Measurements from ENCODE around the gene STARD13.

STARD13 gene

GRCh38 chr13:33110713-33111413 lies 174.7 kb downstream of the STARD13 start:
- peak in 1 of 2 donors; percentile 16 for DNase-seq

GRCh38 chr13:33110386-33110712 lies 175.2 kb downstream of the STARD13 start:
- DNase-seq: no peak

DNA sequence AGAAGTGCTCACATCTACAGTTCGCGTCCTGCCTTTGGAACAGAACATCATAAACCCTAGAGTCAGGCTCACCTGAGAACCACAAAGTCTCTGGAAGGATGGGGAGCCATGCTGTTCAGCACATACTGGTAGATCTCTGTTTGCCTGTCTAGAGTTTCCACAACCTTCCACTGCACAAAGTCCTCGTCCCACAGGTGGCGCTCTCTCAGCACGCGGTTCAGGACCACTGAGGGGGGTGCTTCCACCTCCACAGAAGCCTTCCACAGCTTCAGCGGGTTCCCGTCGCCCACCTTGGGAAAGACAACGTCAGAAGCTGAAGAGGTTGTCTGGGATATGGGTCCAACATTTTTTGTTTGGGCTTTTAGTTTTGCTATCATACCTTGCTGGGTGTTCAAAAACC lies 175.8 kb downstream of the STARD13 start:
- DNase-seq: no peak

DNA sequence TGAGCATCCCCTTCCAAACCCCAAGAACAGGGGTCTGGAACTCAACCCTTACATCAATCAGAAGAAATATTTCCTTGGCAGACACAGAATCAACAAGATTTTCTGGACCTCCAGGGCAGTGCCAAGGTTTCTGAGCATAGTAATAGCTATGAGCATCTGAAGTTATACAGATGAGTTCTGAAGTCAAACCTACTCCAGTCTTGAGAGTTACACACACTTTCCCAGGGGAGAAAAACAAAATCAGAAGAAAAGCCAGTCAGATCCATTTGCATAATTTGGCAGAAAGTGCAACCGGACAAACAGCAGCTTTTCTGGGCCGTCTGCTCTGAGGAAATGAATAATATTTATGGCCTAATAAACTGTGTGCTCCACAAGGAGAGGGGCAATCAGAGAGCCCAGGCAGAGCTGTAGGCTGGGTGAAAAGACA lies 176.3 kb downstream of the STARD13 start:
- no peak for DNase-seq

DNA sequence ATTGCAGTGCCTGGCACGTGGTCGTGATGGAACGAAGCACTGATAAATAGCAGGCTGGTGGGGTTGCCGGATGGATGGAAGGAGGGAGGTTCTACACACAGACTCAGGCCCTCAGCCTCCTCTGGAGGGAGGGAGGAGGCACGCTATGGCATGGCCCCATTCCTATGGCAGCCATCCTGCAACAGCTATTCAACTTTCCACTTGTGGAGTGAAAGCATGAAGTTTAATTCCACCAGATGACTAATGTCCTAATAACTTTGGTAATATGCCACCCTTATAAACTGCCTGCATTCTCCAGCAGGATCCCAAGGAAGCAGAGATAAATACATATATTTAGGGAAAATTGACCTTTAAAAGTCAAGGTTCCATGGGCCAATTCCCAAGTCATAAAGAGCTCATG lies 176.9 kb downstream of the STARD13 start:
- DNase-seq: no peak

DNA sequence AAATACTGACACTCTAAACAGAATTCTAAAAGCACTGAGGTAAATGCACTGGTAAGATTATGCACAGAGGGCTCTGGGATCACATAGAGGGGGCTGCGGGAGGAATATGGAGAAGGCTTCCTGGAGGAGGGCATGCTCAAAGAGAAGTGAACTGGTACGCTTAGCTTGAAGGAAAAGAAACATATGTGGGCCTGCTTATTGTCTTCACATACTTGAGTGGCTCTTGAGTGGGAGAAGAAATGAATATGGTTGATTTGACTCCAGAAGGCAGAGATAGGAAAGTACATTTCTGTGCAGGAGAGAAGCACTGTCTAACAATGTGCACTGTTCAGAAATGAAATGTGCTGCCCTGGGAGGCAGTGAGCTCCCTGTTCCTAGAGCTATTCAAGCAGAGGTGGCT lies 178.2 kb downstream of the STARD13 start:
- DNase-seq: no peak

DNA sequence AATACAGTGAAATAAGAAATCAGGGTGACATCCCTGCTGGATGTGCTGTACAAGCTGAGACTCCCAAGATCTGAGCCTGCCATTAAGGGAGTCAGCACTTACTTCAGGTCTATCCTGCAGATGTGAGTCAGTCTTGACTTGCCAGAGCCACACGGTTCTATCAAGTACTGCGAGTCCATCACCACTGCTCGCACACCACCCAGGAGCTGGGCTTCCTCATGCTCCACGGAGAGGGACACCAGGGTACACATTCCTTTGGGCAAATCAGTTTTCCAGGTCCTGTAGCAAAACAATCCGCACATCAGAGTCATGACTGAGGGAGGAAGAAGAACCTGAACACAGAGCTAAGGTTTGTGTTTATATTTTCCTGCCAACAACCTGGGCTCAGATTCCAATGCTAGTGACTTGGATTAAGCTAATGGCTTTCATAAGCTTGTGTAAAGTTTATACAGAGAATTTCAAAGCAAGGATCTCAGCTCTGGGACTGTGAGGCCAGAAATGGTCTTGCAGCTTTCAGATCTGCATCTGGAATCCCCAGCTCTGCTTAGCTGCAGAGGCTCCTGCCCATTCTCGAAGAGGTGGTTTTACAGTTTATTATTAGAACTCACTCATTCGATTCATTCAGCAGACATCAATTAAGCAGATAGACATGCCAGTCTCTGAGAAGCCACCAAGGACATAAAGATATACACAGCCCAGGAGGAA lies 178.7 kb downstream of the STARD13 start:
- DNase-seq: no peak

DNA sequence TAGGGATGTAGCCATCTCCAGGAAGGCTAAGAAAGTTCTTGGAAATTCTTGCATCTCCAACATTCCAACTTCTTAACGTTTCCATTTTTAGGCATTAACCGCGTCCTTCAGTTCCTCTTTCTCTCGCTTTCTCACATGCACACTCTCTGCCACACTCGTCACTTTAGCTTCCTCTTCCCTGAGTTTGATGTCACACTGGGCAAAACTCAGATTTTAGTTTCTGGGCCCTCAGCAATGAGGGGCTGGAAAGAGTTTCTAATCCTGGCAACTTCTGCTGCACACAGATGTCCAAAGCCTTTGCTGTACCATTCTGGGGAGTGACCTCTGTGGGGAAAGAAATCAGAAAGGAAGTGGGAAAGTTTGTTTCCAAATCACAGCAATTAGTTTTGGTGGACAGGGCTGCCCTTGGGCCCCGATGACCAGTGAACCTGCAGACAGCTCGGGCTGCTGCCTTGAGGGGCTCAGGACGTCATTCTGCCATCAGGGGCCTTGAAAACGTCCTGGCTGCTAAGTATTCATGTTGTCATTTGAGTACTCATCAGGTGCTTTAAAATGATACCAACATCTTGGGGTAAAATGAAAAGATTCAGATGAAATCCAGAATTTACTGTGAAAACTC lies 180.1 kb downstream of the STARD13 start:
- DNase-seq: no peak

GRCh38 chr13:33103457-33103856 lies 182.1 kb downstream of the STARD13 start:
- DNase-seq: no peak

- DNase-seq: no peak
Measured at GRCh38 chr13:33101835-33102234, 183.7 kb downstream of the STARD13 start.

GRCh38 chr13:33100886-33101285 lies 184.7 kb downstream of the STARD13 start:
- no peak for DNase-seq

- DNase-seq: no peak
Measured at GRCh38 chr13:33099860-33100259, 185.7 kb downstream of the STARD13 start.

- no peak for DNase-seq
Measured at GRCh38 chr13:33096886-33097605, 188.5 kb downstream of the STARD13 start.

DNA sequence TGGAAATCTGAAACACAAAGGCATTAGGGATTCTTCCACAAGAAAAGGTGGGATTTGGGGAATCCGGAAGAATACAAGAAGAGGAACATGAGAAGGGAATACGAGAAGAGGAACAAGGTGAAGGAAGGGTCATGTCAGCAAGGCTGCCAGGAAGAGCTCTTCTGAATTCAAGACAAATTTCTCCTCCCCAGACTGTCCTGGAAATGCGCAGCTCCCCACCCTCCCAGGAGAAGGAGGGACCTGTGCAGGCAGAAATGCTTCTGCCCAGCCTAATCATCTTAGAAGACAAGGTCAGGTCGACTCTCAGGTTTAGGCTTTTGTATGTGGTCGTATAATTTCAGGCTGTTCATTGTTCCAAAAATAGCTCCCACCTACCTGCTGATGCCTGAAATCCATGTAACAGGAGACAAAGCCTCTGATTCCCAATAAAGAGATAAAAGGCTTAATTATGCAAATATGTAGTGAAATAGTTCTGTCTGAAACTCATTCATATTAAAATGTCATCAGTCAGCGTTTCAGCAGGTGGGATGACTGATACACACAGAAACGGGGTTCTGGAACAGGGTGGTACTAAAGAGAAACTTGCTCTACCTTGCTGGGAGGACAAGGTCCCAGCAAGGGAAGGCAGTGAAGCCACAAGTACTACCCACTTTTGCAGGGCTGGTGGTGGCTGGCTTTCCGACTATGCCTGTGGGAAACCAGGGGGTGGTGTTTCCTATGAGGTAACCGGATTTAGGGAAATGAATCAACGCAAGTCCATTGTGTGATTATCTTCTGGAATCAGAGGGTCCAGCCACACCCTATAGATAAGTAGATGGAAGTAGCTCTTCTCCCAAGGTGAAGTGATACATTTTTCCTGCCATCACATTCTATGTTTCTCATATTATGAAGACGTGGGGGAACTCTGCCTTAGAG lies 193.2 kb downstream of the STARD13 start:
- no peak for DNase-seq

DNA sequence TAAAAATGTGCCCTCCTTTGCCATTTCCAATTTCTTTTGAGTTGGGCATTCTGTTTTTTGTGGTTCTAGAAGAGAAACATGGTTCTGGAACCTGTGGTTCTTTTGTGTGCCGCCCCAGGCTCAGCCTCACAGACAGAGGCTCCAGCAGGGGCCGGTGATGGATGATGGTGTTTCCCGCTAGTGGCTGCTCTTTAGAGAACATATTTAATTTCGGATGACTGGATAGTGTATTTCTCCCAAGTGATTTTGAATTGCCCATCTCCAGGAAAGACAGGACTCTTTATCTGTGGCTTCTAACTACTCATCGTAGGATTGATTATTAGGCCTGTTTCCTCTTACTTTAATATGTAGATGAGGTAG lies 194.2 kb downstream of the STARD13 start:
- DNase-seq: no peak

GRCh38 chr13:33090755-33091414 lies 194.7 kb downstream of the STARD13 start:
- no peak for DNase-seq

- DNase-seq: no peak
Measured at GRCh38 chr13:33089311-33089710, 196.2 kb downstream of the STARD13 start.

- DNase-seq: no peak
Measured at GRCh38 chr13:33087790-33088189, 197.8 kb downstream of the STARD13 start.

DNA sequence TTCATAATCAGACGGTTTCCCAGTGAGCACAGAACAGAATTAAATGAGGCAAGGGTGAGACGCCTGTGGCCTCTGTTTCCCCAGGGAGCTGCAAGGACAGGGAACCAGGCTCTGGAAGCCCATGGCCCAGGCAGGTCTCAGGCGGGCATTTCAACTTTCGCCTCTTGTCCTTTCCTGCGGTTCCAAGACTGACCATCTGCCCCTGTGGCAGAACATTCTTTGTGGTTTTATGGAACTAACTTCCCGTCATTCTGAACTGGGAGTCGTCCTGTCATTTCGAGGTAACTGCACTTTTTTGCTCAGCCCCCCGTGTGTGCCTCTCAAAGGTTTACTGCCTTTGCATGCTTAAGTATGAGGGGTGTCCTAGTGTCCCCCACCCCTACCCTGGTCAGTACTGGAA lies 198.5 kb downstream of the STARD13 start:
- no peak for DNase-seq

DNA sequence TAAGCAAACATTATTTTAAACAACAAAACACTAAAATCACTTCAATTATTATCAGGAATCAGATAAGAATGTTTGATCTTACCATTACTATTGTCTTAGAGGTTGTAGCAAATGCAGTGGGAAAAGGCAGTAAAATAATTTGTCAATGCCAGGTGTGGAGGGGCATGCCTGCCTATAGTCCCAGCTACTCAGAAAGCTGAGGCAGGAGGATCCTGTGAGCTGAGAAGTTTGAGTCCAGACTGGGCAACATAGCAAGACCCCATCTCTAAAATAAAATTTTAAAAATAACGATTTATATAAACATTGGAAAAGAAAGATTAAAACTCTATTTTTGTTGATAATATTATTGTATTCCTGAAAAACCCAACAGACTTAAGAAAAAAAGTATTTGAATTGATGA lies 202.5 kb downstream of the STARD13 start:
- no peak for DNase-seq

DNA sequence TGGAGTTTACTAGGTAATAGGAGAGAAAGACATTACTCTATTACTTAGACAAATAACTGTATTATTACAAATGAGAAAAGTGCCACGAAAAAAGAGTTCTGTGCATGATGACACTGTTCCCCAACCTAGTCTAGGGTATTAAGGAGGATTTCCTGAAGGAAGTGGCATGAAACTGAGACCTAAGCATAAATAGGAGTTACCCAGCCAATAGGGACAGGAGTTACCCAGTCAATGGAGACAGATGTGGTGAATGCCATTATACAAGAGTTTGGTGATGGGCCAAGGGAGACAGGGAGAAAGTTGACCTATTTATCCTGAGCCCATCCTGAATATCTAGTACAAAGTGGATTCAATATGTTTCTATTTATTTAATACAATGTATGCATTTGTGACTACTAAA lies 203.9 kb downstream of the STARD13 start:
- no peak for DNase-seq

- DNase-seq: no peak
Measured at GRCh38 chr13:33080972-33081590, 204.5 kb downstream of the STARD13 start.

Data from CD4-positive, alpha-beta T cell treated with Interleukin-4 for 1 hour (primary cell).